ENCODE data around the gene ZDHHC8. TPM values are rescaled to one million over a fixed set of nuclear protein-coding genes. Genes with fewer than 3 reads are reported as not detected.

The ZDHHC8 gene
- total RNA-seq, 3 donors from 2014 or later: 10.2 to 14.1 (median 11.2) TPM

DNA sequence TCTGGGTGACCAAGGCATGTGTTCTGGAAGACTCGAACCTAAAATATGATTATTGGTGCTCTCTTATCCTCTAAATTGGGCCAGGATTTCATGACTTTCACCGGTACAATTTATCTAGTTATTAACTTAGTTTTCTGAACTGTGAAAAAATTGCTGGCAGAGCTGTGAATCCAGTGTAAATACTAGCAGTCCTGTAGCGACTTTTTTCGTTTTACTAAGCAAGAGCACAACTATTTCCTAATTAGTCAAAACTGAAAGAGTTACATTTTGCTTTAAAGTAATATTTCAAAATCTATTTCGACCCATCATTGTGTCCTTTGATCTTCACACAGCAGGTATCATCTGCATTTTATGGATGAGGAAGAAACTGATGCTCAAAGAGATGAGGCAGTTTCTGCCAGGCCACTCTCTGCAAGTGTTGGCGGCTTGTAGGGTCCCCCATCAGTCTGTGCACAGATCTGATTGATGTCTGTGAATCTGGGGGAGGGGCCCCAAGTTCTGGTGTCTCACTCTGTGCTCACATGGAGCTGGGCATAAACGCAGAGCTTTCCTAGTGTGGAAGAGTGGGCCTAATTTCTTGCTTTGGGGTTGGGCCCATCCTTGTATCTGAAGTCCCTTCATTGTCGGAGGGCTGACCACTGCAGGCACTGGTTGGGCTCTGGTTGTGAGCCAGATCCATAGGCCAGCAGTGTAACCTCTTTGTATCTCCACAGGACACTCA lies 13.1 kb upstream of the ZDHHC8 start:
- DNase-seq (ENCODE audit: low spot score in 2 of 2): no peak
- TF ChIP-seq, protein P1, sequence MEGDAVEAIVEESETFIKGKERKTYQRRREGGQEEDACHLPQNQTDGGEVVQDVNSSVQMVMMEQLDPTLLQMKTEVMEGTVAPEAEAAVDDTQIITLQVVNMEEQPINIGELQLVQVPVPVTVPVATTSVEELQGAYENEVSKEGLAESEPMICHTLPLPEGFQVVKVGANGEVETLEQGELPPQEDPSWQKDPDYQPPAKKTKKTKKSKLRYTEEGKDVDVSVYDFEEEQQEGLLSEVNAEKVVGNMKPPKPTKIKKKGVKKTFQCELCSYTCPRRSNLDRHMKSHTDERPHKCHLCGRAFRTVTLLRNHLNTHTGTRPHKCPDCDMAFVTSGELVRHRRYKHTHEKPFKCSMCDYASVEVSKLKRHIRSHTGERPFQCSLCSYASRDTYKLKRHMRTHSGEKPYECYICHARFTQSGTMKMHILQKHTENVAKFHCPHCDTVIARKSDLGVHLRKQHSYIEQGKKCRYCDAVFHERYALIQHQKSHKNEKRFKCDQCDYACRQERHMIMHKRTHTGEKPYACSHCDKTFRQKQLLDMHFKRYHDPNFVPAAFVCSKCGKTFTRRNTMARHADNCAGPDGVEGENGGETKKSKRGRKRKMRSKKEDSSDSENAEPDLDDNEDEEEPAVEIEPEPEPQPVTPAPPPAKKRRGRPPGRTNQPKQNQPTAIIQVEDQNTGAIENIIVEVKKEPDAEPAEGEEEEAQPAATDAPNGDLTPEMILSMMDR (IDR thresholded peaks at IDR 0.05): no peak
- no peak for TF ChIP-seq POLR2A (IDR thresholded peaks at IDR 0.05)
- no peak for TF ChIP-seq POLR2AphosphoS5 (IDR thresholded peaks at IDR 0.05)
- Histone ChIP-seq H3K36me3 (no peaks in the 10 kb centered on the region), H3K9me3 (no peaks in the 10 kb centered on the region), H3K4me1 (peaks cover 5 to 21% of the 10 kb centered on the region in 2 donors), H3K27me3 (no peaks in the 10 kb centered on the region), H3K4me3 (peak overlapping the region; percentile 70 to 94 (median 85)), H3K27ac (peak overlapping the region; percentile 87 to 91)
- intact Hi-C loops (cut with DNase I; ENCODE audit: low total_unique reads): no loop called here

DNA sequence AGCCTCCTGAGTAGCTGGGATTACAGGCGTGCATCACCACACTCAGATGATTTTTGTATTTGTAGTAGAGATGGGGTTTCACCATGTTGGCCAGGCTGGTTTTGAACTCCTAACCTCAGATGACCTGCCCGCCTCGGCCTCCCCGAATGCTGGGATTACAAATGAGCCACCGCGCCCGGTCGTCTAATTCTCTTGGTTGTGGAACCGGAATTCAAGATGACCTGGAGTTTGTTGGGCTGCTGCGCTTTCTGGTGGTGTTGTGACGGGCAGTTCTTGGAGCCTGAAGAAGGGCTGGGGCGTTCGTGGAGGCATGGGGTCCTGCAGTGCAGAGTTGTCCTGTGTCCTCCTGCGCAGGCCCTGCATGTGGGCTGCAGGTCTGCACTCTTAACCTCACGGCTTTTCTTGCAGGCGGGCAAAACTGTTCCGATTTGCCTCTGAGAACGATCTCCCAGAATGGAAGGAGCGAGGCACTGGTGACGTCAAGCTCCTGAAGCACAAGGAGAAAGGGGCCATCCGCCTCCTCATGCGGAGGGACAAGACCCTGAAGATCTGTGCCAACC lies 9.7 kb upstream of the ZDHHC8 start:
- H3K27ac ChIP-seq: no peak overlapping the region
- DNase-seq (ENCODE audit: low spot score in 2 of 2): no peak
- no peaks in the 10 kb centered on the region for H3K36me3 ChIP-seq
- TF ChIP-seq POLR2AphosphoS5 (IDR thresholded peaks at IDR 0.05) (no peak), POLR2A (IDR thresholded peaks at IDR 0.05) (no peak)
- TF ChIP-seq, protein P1 (IDR thresholded peaks at IDR 0.05): no peak
- H3K27me3 ChIP-seq: no peaks in the 10 kb centered on the region
- H3K9me3 ChIP-seq: no peaks in the 10 kb centered on the region
- H3K4me3 ChIP-seq: no peak overlapping the region
- peaks cover 0 to 13% of the 10 kb centered on the region in 2 donors for H3K4me1 ChIP-seq
- intact Hi-C loops (cut with DNase I; ENCODE audit: low total_unique reads): no loop called here

GRCh38 chr22:20123366-20124082 lies 8.1 kb upstream of the ZDHHC8 start:
- no peak for DNase-seq (ENCODE audit: low spot score in 2 of 2)
- Histone ChIP-seq H3K9me3 (no peaks in the 10 kb centered on the region), H3K36me3 (no peaks in the 10 kb centered on the region), H3K4me3 (no peak overlapping the region), H3K27me3 (no peaks in the 10 kb centered on the region), H3K27ac (no peak overlapping the region), H3K4me1 (peaks cover 0 to 8% of the 10 kb centered on the region in 2 donors)
- TF ChIP-seq POLR2AphosphoS5 (IDR thresholded peaks at IDR 0.05) (no peak), POLR2A (IDR thresholded peaks at IDR 0.05) (no peak)
- TF ChIP-seq, protein P1 (IDR thresholded peaks at IDR 0.05): no peak
- intact Hi-C loops (cut with DNase I; ENCODE audit: low total_unique reads): no loop called here

- H3K27ac ChIP-seq: no peak overlapping the region
- H3K4me1 ChIP-seq: peaks cover 0 to under 1% of the 10 kb centered on the region in 2 donors
- intact Hi-C loops (cut with DNase I; ENCODE audit: low total_unique reads): no loop called here
- no peaks in the 10 kb centered on the region for H3K36me3 ChIP-seq
- no peaks in the 10 kb centered on the region for H3K27me3 ChIP-seq
- H3K9me3 ChIP-seq: no peaks in the 10 kb centered on the region
- TF ChIP-seq POLR2A (IDR thresholded peaks at IDR 0.05) (no peak), POLR2AphosphoS5 (IDR thresholded peaks at IDR 0.05) (no peak)
- TF ChIP-seq, protein P1 (IDR thresholded peaks at IDR 0.05): no peak
- no peak overlapping the region for H3K4me3 ChIP-seq
- no peak for DNase-seq (ENCODE audit: low spot score in 2 of 2)
Measured at GRCh38 chr22:20124083-20124787, 7.4 kb upstream of the ZDHHC8 start.

Measured in breast epithelium (tissue), 4 donors.